ENCODE results near the gene SETDB2. TPM values are rescaled to one million over a fixed set of nuclear protein-coding genes. Genes with fewer than 3 reads are reported as not detected.
"Not testable (repeated sequence)": the region's sequence is repeated elsewhere in the genome, so short reads cannot be mapped to it uniquely, and the experiment has no call there.

Gene SETDB2
- total RNA-seq, 8 experiments from 2014 or later: 4.2 to 9.5 (median 7.6) TPM

DNA sequence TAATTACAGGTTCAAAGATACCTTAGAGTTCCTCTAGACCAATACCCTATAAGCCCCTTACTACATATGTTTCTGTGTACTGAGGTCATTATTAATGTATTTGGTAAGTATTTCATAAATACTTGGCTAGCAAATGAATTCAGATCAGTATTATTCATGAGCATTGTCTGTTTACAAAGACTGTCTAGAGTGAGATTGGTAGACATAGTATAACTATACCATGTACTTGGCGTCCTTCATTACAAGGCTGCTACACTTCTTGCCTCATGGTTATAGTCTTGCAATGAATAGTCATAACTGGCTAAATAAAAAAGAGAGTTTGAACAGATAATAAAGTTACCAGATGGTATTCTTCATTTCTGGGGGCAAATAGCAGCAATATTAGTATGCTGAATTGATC, 12.1 kb downstream of the SETDB2 start:
- in situ Hi-C loops (cut with MboI; ENCODE audit: low pct_unique_long_range_greater_than_20kb in 2 of 9, low sequenced_read_pairs in 9 of 9, unreplicated experiment in 9 of 9): no loop called here
- no peak for ATAC-seq (replicated peaks in 6 of 8)
- WGBS, 10 experiments: 50 to 100% (median 89%) methylated on average over 1 of the region's 1 CpG; no CpG with 5 or more reads in 5 of the 10 experiments

DNA sequence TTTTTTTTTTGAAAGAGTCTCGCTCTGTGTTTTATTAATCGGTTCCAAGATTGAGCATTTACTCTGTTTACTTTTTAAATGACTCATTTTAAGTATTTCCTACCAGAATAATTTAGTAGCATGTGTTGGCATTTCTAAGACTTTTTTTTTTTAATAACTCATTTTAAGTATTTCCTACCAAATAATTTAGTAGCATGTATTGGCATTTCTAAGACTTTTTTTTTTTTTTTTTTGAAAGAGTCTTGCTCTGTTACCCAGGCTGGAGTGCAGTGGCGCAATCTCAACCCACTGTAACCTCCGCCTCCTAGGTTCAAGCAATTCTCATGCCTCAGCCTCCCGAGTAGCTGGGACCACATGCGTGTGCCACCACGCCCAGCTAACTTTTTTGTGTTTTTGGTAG, 13.1 kb downstream of the SETDB2 start:
- Histone ChIP-seq H3K27ac (no peak overlapping the region), H3K4me1 (replicated peaks in 1 of 2) (no peaks in the 10 kb centered on the region), H3K4me3 (no peak overlapping the region)
- WGBS, 10 experiments: 47 to 100% (median 89%) methylated on average over 2 to 7 of the region's 7 CpGs
- in situ Hi-C loops (cut with MboI; ENCODE audit: low pct_unique_long_range_greater_than_20kb in 2 of 9, low sequenced_read_pairs in 9 of 9, unreplicated experiment in 9 of 9): no loop called here
- ATAC-seq (replicated peaks in 6 of 8): no peak

More for the DNA sequence above, 12.1 kb downstream of the SETDB2 start:
- Histone ChIP-seq H3K4me1 (replicated peaks in 1 of 2) (no peaks in the 10 kb centered on the region), H3K27ac (no peak overlapping the region), H3K4me3 (no peak overlapping the region)

DNA sequence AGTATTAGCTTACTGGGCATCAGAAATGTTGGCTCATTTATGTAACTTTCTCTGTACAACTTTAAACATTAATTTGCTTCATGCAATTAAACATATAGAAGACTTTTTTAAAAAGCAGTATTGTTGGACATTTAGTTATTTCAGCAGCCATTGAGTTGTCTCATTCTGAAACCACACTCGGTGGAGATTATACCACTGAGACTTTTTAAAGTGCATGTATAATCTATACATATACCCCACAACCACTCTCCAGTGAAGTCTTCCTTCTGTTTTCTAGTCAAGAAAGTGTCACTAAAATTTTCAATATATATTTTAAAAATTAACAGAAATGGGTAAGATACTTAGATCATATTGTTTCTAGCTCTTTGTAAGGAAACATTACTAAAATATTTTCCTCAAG, 15.5 kb downstream of the SETDB2 start:
- H3K27ac ChIP-seq: no peak overlapping the region
- no peaks in the 10 kb centered on the region for H3K4me1 ChIP-seq (replicated peaks in 1 of 2)
- H3K4me3 ChIP-seq: no peak overlapping the region
- no peak for ATAC-seq (replicated peaks in 6 of 8)
- in situ Hi-C loops (cut with MboI; ENCODE audit: low pct_unique_long_range_greater_than_20kb in 2 of 9, low sequenced_read_pairs in 9 of 9, unreplicated experiment in 9 of 9): no loop called here
- 83 to 100% (median 100%) methylated on average over 1 of the region's 1 CpG; no CpG with 5 or more reads in 3 of the 10 experiments for whole genome bisulfite sequencing, 10 experiments

DNA sequence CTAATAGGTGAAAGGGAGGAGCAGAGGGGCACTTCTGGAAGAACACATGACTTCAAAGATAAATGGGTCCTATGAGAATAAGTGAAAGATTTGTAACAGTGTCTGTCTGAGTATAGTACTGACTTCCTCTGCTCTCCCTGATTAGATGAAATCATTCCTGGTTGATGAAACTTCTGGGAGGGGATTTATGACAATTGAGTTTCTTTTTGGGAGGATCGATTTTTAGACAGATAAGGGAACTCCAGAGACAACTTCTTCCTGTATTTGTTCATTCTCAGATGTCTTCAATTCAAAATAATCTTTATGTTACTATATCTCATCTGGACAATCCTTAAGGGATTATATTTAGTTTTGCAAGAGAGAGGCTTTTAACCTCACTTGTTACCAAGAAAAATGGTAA, 20.0 kb downstream of the SETDB2 start:
- in situ Hi-C loops (cut with MboI; ENCODE audit: low pct_unique_long_range_greater_than_20kb in 2 of 9, low sequenced_read_pairs in 9 of 9, unreplicated experiment in 9 of 9): no loop called here
- Histone ChIP-seq H3K27ac (no peak overlapping the region), H3K4me1 (replicated peaks in 1 of 2) (no peaks in the 10 kb centered on the region), H3K4me3 (no peak overlapping the region)
- WGBS, 10 experiments: 13 to 100% (median 88%) methylated on average over 1 of the region's 1 CpG; no CpG with 5 or more reads in 4 of the 10 experiments
- no peak for ATAC-seq (replicated peaks in 6 of 8)

DNA sequence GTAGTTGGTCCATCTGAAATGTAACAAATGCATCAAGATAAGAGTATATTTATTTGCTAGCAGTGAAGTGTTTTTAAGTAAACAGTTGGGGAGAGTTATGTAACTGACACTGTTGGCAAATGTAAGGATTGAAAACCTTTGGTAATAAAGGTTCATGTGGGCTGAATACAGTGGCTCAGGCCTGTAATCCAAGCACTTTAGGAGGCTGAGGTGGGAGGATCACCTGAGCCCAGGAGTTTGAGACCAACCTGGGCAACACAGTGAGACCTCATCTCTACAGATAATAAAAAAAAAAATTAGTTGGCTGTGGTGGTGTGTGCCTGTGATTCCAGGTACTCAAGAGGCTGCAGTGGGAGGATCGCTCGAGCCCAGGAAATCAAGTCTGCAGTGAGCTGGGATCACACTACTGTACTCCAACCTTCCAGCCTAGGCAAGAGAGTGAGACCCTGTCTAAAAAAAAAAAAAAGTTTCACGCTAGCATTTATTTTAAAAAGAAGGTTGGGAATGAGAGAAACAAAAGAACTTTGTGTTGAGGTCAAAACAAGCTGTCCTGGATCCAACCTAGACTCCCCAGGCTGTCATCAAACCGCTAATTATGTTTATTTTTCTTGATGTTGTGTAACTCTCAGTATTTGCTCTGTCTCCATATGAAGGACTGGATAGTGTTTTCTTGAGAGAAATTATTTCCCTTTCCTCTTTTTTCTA, 20.7 kb downstream of the SETDB2 start:
- in situ Hi-C loops (cut with MboI; ENCODE audit: low pct_unique_long_range_greater_than_20kb in 2 of 9, low sequenced_read_pairs in 9 of 9, unreplicated experiment in 9 of 9): no loop called here
- Histone ChIP-seq H3K4me1 (replicated peaks in 1 of 2) (no peaks in the 10 kb centered on the region), H3K4me3 (no peak overlapping the region), H3K27ac (no peak overlapping the region)
- ATAC-seq (replicated peaks in 6 of 8): no peak
- 67 to 100% (median 100%) methylated on average over 1 to 4 of the region's 4 CpGs for WGBS, 10 experiments

DNA sequence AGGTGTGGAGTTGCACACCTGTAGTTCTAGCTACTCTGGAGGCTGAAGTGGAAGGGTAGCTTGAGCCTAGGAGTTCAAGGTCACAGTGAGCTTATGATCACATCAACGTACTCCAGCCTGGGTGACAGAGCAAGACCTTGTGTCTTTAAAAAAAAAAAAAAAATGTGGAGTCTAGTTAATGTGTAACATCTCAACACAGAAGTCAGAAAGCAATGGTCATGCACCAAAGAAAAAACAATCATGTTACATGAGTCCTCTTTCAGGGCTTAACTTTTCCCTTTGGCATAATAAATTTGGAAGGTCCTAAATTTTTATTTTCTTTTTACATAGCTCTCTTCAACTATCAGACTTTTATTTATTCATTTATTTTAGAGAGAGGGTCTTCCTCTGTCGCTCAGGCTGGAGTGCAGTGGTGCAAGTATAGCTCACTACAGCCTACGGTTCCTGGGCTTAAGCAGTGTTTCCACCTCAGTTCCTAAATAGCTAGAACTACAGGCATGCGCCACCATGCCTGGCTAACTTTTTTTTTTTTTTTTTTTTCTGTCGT, 22.3 kb downstream of the SETDB2 start:
- H3K4me3 ChIP-seq: no peak overlapping the region
- H3K27ac ChIP-seq: no peak overlapping the region
- H3K4me1 ChIP-seq (replicated peaks in 1 of 2): no peaks in the 10 kb centered on the region
- 33 to 100% (median 73%) methylated on average over 2 to 5 of the region's 5 CpGs for WGBS, 10 experiments
- in situ Hi-C loops (cut with MboI; ENCODE audit: low pct_unique_long_range_greater_than_20kb in 2 of 9, low sequenced_read_pairs in 9 of 9, unreplicated experiment in 9 of 9): no loop called here
- ATAC-seq (replicated peaks in 6 of 8): no peak

DNA sequence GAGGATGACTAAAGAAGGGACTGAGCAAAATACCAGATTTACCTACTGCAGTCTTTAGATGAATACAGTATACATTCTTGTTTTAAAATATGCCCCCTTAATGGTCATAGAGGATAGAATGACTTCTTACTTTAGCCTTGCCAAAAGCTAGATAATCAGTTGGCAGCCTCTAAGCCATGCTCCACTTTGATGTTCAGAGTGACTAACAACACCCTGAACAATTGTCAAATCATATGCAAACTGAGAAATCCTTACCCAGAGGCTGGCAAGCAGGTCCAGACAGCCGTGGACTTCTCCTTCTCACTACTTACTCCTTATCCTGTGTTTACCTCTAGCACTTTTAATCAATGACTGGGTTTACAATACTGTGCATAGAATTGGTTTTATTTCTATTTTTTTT, 28.1 kb downstream of the SETDB2 start:
- 0 to 80% (median 31%) methylated on average over 1 of the region's 1 CpG; no CpG with 5 or more reads in 2 of the 10 experiments for WGBS, 10 experiments
- in situ Hi-C loops (cut with MboI; ENCODE audit: low pct_unique_long_range_greater_than_20kb in 2 of 9, low sequenced_read_pairs in 9 of 9, unreplicated experiment in 9 of 9): no loop called here
- H3K4me3 ChIP-seq: no peak overlapping the region
- no peaks in the 10 kb centered on the region for H3K4me1 ChIP-seq (replicated peaks in 1 of 2)
- ATAC-seq (replicated peaks in 6 of 8): peak in 1 of 8 experiments; percentile 49
- H3K27ac ChIP-seq: no peak overlapping the region

DNA sequence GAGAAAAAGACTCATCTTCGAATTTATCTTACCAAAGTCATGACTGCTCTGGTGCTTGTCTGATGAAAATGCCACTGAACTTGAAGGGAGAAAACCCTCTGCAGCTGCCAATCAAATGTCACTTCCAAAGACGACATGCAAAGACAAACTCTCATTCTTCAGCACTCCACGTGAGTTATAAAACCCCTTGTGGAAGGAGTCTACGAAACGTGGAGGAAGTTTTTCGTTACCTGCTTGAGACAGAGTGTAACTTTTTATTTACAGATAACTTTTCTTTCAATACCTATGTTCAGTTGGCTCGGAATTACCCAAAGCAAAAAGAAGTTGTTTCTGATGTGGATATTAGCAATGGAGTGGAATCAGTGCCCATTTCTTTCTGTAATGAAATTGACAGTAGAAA, 32.5 kb downstream of the SETDB2 start:
- 60 to 100% (median 89%) methylated on average over 1 to 7 of the region's 7 CpGs for WGBS, 10 experiments
- no peaks in the 10 kb centered on the region for H3K4me1 ChIP-seq (replicated peaks in 1 of 2)
- in situ Hi-C loops (cut with MboI; ENCODE audit: low pct_unique_long_range_greater_than_20kb in 2 of 9, low sequenced_read_pairs in 9 of 9, unreplicated experiment in 9 of 9): no loop called here
- no peak overlapping the region for H3K4me3 ChIP-seq
- H3K27ac ChIP-seq: no peak overlapping the region
- no peak for ATAC-seq (replicated peaks in 6 of 8)

DNA sequence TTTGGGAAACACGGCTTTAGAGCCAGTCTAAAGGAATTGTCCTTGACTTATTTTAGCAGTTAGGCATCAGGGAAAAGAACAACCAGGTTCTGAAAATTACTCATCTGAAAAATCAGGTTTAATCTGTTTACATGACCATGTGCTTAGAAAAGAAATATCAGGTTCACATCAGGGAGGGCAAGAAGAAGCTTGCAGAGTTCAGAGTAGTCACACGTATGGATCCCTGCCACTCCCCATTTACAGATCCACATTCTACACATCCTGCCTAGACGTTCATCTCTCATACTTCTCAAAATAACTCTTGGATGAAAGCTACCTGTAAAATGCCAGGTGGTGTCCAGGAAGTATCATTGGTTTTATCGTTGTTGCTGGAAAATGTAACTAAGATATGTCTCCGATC, 37.7 kb downstream of the SETDB2 start:
- WGBS, 10 experiments: 26 to 100% (median 100%) methylated on average over 1 to 5 of the region's 5 CpGs; no CpG with 5 or more reads in 1 of the 10 experiments
- in situ Hi-C loops (cut with MboI; ENCODE audit: low pct_unique_long_range_greater_than_20kb in 2 of 9, low sequenced_read_pairs in 9 of 9, unreplicated experiment in 9 of 9): no loop called here
- H3K4me3 ChIP-seq: no peak overlapping the region
- no peaks in the 10 kb centered on the region for H3K4me1 ChIP-seq (replicated peaks in 1 of 2)
- ATAC-seq (replicated peaks in 6 of 8): no peak
- H3K27ac ChIP-seq: no peak overlapping the region

DNA sequence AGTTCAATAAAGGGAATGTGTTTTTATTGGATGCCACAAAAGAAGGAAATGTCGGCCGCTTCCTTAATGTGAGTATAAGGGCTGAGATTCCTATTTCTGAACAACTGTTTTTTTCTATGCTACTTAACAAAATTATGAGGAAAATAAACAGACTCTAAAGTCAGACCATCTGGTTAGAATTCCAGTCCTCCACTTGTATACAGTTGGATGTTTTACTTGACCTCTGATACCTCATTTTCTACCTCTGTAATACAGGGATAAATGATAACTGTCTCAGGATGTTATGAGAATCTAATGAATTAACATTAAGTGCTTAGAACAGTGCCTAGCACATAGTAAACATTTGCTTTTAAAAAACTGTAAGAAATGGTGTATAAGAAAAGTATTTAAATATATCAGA, 44.5 kb downstream of the SETDB2 start:
- no peak overlapping the region for H3K27ac ChIP-seq
- no peak overlapping the region for H3K4me3 ChIP-seq
- in situ Hi-C loops (cut with MboI; ENCODE audit: low pct_unique_long_range_greater_than_20kb in 2 of 9, low sequenced_read_pairs in 9 of 9, unreplicated experiment in 9 of 9): no loop called here
- ATAC-seq (replicated peaks in 6 of 8): no peak
- H3K4me1 ChIP-seq (replicated peaks in 1 of 2): no peaks in the 10 kb centered on the region
- WGBS, 10 experiments: 100% methylated on average over 2 of the region's 2 CpGs; no CpG with 5 or more reads in 4 of the 10 experiments

DNA sequence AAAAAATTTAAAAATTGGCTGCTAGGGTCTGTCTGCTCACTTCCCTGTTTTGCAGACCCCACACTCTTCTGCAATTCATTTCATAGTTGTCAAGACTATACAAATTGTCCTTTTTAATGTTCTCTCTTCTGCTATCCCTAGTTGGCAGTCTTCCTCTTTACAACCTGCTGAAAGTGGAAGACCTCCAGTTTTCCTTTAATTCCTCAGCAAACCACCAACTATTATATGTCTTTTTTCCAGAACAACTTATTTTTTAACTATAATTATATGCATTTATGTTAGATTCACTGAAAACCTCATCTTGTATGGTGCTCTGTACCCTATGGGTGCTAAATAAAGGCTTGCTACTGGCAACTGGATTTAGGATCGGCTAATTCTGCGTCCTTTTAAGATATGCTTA, 50.6 kb downstream of the SETDB2 start:
- Histone ChIP-seq H3K27ac (no peak overlapping the region), H3K4me3 (no peak overlapping the region), H3K4me1 (replicated peaks in 1 of 2) (no peaks in the 10 kb centered on the region)
- ATAC-seq (replicated peaks in 6 of 8): no peak
- in situ Hi-C loops (cut with MboI; ENCODE audit: low pct_unique_long_range_greater_than_20kb in 2 of 9, low sequenced_read_pairs in 9 of 9, unreplicated experiment in 9 of 9): no loop called here
- WGBS, 10 experiments: 46 to 100% (median 90%) methylated on average over 1 to 2 of the region's 2 CpGs; no CpG with 5 or more reads in 1 of the 10 experiments

DNA sequence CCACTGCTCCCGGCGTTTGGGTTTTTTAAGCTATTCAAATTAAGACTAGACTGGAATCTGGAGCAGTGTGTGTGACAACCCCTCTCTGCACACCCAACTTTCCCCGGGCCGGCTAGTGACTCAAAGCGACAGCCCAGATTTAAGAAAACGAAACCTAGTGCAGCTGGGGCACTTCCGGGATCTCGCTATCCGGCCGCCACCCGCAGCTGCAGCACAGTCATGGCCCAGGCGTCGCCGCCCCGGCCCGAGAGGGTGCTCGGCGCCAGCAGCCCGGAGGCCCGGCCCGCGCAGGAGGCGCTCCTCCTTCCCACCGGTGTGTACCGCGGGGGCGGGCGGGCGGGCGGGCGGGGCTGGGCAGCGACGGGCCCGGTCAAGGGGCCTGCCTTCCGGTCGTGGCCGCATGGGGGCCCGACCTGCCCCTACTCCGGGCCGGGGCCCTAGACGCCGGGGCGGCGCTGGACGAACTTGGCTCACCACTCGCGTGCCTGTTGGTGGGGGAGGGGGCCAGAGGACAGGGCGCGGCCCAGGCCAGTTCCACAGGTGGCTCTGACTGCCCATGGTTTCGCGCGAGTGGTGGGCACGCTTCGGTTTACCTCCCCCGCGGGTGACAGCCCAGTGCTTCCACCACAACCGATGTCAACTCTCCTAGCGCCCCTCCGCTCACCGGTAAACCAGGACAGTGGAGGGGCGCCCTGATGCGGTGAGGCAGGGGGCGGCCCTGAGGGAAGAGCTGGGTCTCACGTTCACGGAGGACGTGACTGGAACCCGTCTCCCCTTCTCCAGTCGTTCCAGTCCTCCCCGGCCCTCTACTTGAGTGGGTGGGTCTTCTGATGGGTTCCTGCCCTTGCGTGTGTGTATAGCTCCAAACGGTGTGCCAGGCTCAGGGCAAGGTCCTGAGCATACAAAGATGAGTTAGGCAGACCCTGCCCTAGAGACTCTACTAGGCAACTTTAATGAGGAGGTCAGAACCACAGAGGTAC, 52.0 kb downstream of the SETDB2 start, which contains the start of gene PHF11:
Gene PHF11, plus strand, starts transcription at position 171 of the 980 bp plus-strand sequence. Its CDS starts 49 bp downstream, at position 220.
- peak; percentile 70 to 88 (median 84) for ATAC-seq (replicated peaks in 6 of 8)
- Histone ChIP-seq H3K4me3 (peak within 1 kb of the TSS in 4 of 5 donors; percentile 9 to 34 (median 30)), H3K27ac (no peak within 1 kb of the TSS), H3K4me1 (replicated peaks in 1 of 2) (no peaks in the 10 kb centered on the region)
- WGBS, 10 experiments: 0 to 35% (median 10%) methylated on average over 1 to 6 of the region's 71 CpGs; no CpG with 5 or more reads in 3 of the 10 experiments
- in situ Hi-C loops (cut with MboI; ENCODE audit: low pct_unique_long_range_greater_than_20kb in 2 of 9, low sequenced_read_pairs in 9 of 9, unreplicated experiment in 9 of 9): no loop called here

DNA sequence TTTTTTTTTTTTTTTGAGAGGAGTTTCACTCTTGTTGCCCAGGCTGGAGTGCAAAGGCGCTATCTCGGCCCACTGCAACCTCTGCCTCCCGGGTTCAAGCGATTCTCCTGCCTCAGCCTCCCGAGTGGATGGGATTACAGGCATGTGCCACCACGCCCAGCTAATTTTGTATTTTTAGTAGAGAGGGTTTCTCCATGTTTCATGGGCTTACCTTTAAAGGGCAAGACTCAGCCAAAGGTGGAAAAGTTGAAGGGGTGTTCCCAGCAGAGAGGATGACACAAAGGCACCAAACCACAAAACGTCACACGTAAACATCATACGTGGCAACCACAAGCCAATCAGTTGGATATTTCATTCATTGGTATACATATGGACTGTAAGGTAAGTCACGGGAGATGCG, 52.8 kb downstream of the SETDB2 start:
- WGBS, 10 experiments: 86 to 100% (median 94%) methylated on average over 1 to 10 of the region's 11 CpGs; no CpG with 5 or more reads in 3 of the 10 experiments
- ATAC-seq (replicated peaks in 6 of 8); H3K27ac ChIP-seq; H3K4me1 ChIP-seq (replicated peaks in 1 of 2); in situ Hi-C loops (cut with MboI; ENCODE audit: low pct_unique_long_range_greater_than_20kb in 2 of 9, low sequenced_read_pairs in 9 of 9, unreplicated experiment in 9 of 9); H3K4me3 ChIP-seq: not testable (repeated sequence)

Data from motor neuron (in vitro differentiated cells).